Right lobe of liver (tissue), 6 donors: ENCODE results near the gene SV2C. TPM values are rescaled to one million over a fixed set of nuclear protein-coding genes. Genes with fewer than 3 reads are reported as not detected.
A peak's percentile ranks its signal among the peaks of the same experiment; 100 is the strongest.

ENCODE experiments used
- ATAC-seq, 4 donors: fragments of 200-7000 bp; cut with Tn5 transposase; one replicate each; pipeline ENCODE4 v1.9.1; 2020; ENCODE audit warnings: mild to moderate bottlenecking in 4 of 4, moderate library complexity in 4 of 4
- DNase-seq, 3 donors: peaks; one replicate each; pipeline ENCODE4 v3.0.0-alpha.2; 2020
- H3K27ac ChIP-seq, 3 donors: fragments of 200-600 bp; one replicate each; pipeline ENCODE4 v1.8.0; 2022
- H3K27me3 ChIP-seq, 2 donors: fragments of 200-600 bp; one replicate each; pipeline ENCODE4 v1.8.0; 2022
- H3K36me3 ChIP-seq, 4 donors: fragments of 200-600 bp; sonication (generic) in 1 of 4; one replicate each; pipeline versions ENCODE4 v1.5.1 to v1.8.0; 2017 to 2022; ENCODE audit warnings: control low read depth in 1 of 4
- H3K4me1 ChIP-seq, 4 donors: fragments of 200-600 bp; sonication (generic) in 1 of 4; one replicate each; pipeline versions ENCODE4 v1.5.1 to v1.8.0; 2017 to 2022; ENCODE audit warnings: control low read depth in 1 of 4
- H3K4me3 ChIP-seq, 3 donors: fragments of 200-600 bp; one replicate each; pipeline ENCODE4 v1.8.0; 2022
- H3K9me3 ChIP-seq, 4 donors: fragments of 200-600 bp; sonication (generic) in 1 of 4; one replicate each; pipeline versions ENCODE4 v1.5.1 to v1.8.0; 2017 to 2022; ENCODE audit warnings: control low read depth in 1 of 4
- CTCF ChIP-seq, 4 donors: fragments of 200-600 bp in 3 of 4; fragments of 450-650 bp in 1 of 4; IDR thresholded peaks; one replicate each; pipeline versions ENCODE4 v1.5.1 to v1.8.0; 2016 to 2022; ENCODE audit warnings: antibody characterized with exemption in 4 of 4, mild to moderate bottlenecking in 2 of 4
- POLR2A ChIP-seq: fragments of 450-650 bp; IDR thresholded peaks from one replicate; pipeline ENCODE4 v1.6.1; 2017; ENCODE audit warnings: antibody characterized with exemption, mild to moderate bottlenecking
- WGBS: methylation state at CpG from one replicate; pipeline ENCODE4 v1.1.6; 2018; ENCODE audit warnings: low coverage, low lambda C conversion rate; ENCODE audit not compliant: insufficient coverage; ENCODE audit errors: missing lambda C conversion rate; 5-methylcytosine and 5-hydroxymethylcytosine counted together
- intact Hi-C, 2 donors: fragments of 100-400 bp; cut with DNase I; formaldehyde crosslinking; loops; one replicate each; pipeline versions ENCODE4 v1.11.2 to v1.14.1; 2022
- total RNA-seq, 6 experiments: library from RNA; depleted of rRNA in 2 of 6; stranded (reverse); fragments of >200 nt in 2 of 6; fragmentation: NEBNext Ultra II Directional in 3 of 6; extraction: Animal tissue kit (Norgen Biotek cat#: 25700) in 3 of 6; gene quantifications; one replicate each; pipeline versions ENCODE4 v1.1.0 to v1.2.4, GENCODE V29; 2016 to 2023
- donor health status: DM: no; HTN: yes; CAD: no.
- donor health status: DM: no; HTN: no; CAD: no.
- donor health status: DM: no; HTN: no; CAD: no.
- donor health status: DM: no; HTN: yes; CAD: no.
- donor health status: DM: no; HTN: yes; CAD: no.

SV2C gene
- total RNA-seq, 6 experiments from 2014 or later = under 0.01 to 0.05 (median 0.01) TPM; not detected in 2

GRCh38 chr5:76384705-76385104 lies 301.5 kb downstream of the SV2C start:
- no peak overlapping the region for H3K4me3 ChIP-seq
- ATAC-seq (no peak), DNase-seq (no peak)
- intact Hi-C loops = no loop called here
- H3K4me1 ChIP-seq = peaks cover 0 to 67% (median 26%) of the 10 kb centered on the region in 4 donors
- no peak for TF ChIP-seq POLR2A
- TF ChIP-seq CTCF (IDR thresholded peaks at IDR 0.05) = no peak
- WGBS = 78% methylated on average over 3 of the region's 3 CpGs
- H3K27me3 ChIP-seq = no peaks in the 10 kb centered on the region
- no peaks in the 10 kb centered on the region for H3K9me3 ChIP-seq
- H3K27ac ChIP-seq = peak overlapping the region in 2 of 3 donors; percentile 19 to 42
- H3K36me3 ChIP-seq = no peaks in the 10 kb centered on the region

- 63% methylated on average over 5 of the region's 5 CpGs for WGBS
- ATAC-seq (peak; percentile 17 to 43 (median 24)), DNase-seq (peak in 2 of 3 donors; percentile 60 to 66)
- Histone ChIP-seq H3K4me1 (peaks cover 0 to 67% (median 29%) of the 10 kb centered on the region in 4 donors), H3K4me3 (no peak overlapping the region), H3K36me3 (no peaks in the 10 kb centered on the region), H3K9me3 (no peaks in the 10 kb centered on the region), H3K27me3 (no peaks in the 10 kb centered on the region), H3K27ac (peak overlapping the region in 2 of 3 donors; percentile 42)
- intact Hi-C loops = no loop called here
- TF ChIP-seq CTCF (IDR thresholded peaks at IDR 0.05) = no peak
- no peak for TF ChIP-seq POLR2A
These were observed 302.4 kb downstream of the SV2C start for GRCh38 chr5:76385540-76385939.

GRCh38 chr5:76386360-76386759 lies 303.2 kb downstream of the SV2C start:
- 40% methylated on average over 1 of the region's 5 CpGs for WGBS
- ATAC-seq (peak; percentile 59 to 79 (median 69)), DNase-seq (peak; percentile 81 to 94 (median 91))
- TF ChIP-seq POLR2A (no peak), CTCF (IDR thresholded peaks at IDR 0.05) (no peak)
- no peaks in the 10 kb centered on the region for H3K36me3 ChIP-seq
- intact Hi-C loops = no loop called here
- H3K9me3 ChIP-seq = no peaks in the 10 kb centered on the region
- H3K27ac ChIP-seq = peak overlapping the region in 2 of 3 donors; percentile 25 to 42
- H3K4me3 ChIP-seq = no peak overlapping the region
- no peaks in the 10 kb centered on the region for H3K27me3 ChIP-seq
- peaks cover 0 to 68% (median 30%) of the 10 kb centered on the region in 4 donors for H3K4me1 ChIP-seq

GRCh38 chr5:76388236-76388635 lies 305.1 kb downstream of the SV2C start:
- 71% methylated on average over 1 of the region's 1 CpG for WGBS
- peak overlapping the region in 2 of 3 donors; percentile 29 to 37 for H3K27ac ChIP-seq
- ATAC-seq = peak in 3 of 4 donors; percentile 12 to 54 (median 20)

More at GRCh38 chr5:76388236-76388635, 305.1 kb downstream of the SV2C start:
- DNase-seq = no peak
- no peak for TF ChIP-seq POLR2A
- TF ChIP-seq CTCF (IDR thresholded peaks at IDR 0.05) = no peak
- Histone ChIP-seq H3K4me3 (no peak overlapping the region), H3K27me3 (no peaks in the 10 kb centered on the region), H3K4me1 (peaks cover 0 to 68% (median 30%) of the 10 kb centered on the region in 4 donors), H3K9me3 (no peaks in the 10 kb centered on the region), H3K36me3 (no peaks in the 10 kb centered on the region)
- intact Hi-C loops = no loop called here
